Measurements from ENCODE around the gene LRMDA. TPM values are rescaled to one million over a fixed set of nuclear protein-coding genes. Genes with fewer than 3 reads are reported as not detected.

The LRMDA gene
- total and polyA plus RNA-seq, 2 of the 8 experiments (the other 6 are each of a cell fraction or from before 2014, with no cell fraction given), result 0.86 to 2.8 TPM

GRCh38 chr10:76111986-76112825, 680.8 kb downstream of the LRMDA start (continued):
- TF ChIP-seq ATF3 (IDR thresholded peaks at IDR 0.05; ENCODE audit: insufficient read depth, low read depth, low read length), result no peak
- no peak for TF ChIP-seq ASH2L (IDR thresholded peaks at IDR 0.05; ENCODE audit: low read length)
- TF ChIP-seq KDM5A (IDR thresholded peaks at IDR 0.05; ENCODE audit: low read length), result no peak
- no peak for TF ChIP-seq HDAC2 (IDR thresholded peaks at IDR 0.05; ENCODE audit: borderline replicate concordance in 1 of 2, low read depth in 2 of 2, low read length in 2 of 2)
- no peak for TF ChIP-seq TAF1 (IDR thresholded peaks at IDR 0.05; ENCODE audit: low read depth, low read length)
- no peak for TF ChIP-seq SP4 (IDR thresholded peaks at IDR 0.05; ENCODE audit: low read length)
- TF ChIP-seq SP1 (IDR thresholded peaks at IDR 0.05; ENCODE audit: low read depth, low read length), result no peak
- TF ChIP-seq, protein P1, sequence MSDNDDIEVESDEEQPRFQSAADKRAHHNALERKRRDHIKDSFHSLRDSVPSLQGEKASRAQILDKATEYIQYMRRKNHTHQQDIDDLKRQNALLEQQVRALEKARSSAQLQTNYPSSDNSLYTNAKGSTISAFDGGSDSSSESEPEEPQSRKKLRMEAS (IDR thresholded peaks at IDR 0.05), result no peak
